GM12891 (cell line): ENCODE measurements around the gene CST8.
"Not testable (repeated sequence)": the region's sequence is repeated elsewhere in the genome, so short reads cannot be mapped to it uniquely, and the experiment has no call there.

Experiments
- DNase-seq: peaks from one replicate; pipeline ENCODE4 v3.0.0; 2011; ENCODE audit warnings: low spot score; ENCODE audit not compliant: insufficient read length
- FAIRE-seq: peaks from 2 replicates; lab custom pipeline; 2011; peaks lifted over from hg19 to GRCh38; lab: Jason Lieb, UNC
- PAX5 ChIP-seq: IDR thresholded peaks from 2 replicates; pipeline ENCODE4 v1.6.1; 2011; ENCODE audit warnings: low read length, moderate library complexity, mild to moderate bottlenecking; ENCODE audit not compliant: insufficient read depth, severe bottlenecking
- POLR2A ChIP-seq: IDR thresholded peaks from 2 replicates; pipeline ENCODE4 v1.6.1; 2011; ENCODE audit warnings: low read depth, low read length, control low read depth
- POLR2AphosphoS5 ChIP-seq: IDR thresholded peaks from 2 replicates; pipeline ENCODE4 v1.6.1; 2011; ENCODE audit warnings: low read depth, low read length, control low read depth
- POU2F2 ChIP-seq: IDR thresholded peaks from 2 replicates; pipeline ENCODE4 v1.6.1; 2011; ENCODE audit warnings: low read depth, mild to moderate bottlenecking, control low read depth, low read length, moderate library complexity
- SPI1 ChIP-seq: IDR thresholded peaks from 2 replicates; pipeline ENCODE4 v1.6.1; 2011; ENCODE audit warnings: low read depth, low read length, control low read depth
- TAF1 ChIP-seq: IDR thresholded peaks from 2 replicates; pipeline ENCODE4 v1.6.1; 2011; ENCODE audit warnings: low read depth, low read length, control low read depth

The CST8 gene

DNA sequence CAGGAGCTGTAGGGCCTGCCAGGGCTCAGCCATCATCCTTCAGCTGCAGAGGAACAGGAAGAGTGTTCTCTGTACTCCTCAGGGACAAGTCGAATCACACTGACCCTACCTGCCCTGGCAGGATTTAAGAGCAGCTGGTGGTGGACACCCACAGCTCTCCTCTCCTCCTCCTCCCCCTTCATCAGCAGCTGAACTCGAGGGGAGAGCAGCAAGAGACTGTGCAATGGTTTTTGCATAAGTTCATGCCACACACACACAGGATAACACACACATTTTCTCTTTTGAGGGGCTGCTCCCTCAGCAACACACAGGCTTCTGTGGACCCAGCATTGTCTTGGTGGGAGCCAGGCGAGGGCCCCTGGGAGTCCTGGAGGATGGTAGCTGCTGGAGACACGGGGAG, 38.1 kb upstream of the CST8 start, which contains the start of gene CST11:
CST11 (minus strand) TSS at position 101 of the 400 bp plus-strand sequence; CDS start at position 36, 65 bp downstream.
- DNase-seq (no peak), FAIRE-seq (no peak)
- TF ChIP-seq SPI1 (no peak), POLR2AphosphoS5 (no peak), POU2F2 (no peak), PAX5 (no peak), POLR2A (no peak), TAF1 (no peak)

DNA sequence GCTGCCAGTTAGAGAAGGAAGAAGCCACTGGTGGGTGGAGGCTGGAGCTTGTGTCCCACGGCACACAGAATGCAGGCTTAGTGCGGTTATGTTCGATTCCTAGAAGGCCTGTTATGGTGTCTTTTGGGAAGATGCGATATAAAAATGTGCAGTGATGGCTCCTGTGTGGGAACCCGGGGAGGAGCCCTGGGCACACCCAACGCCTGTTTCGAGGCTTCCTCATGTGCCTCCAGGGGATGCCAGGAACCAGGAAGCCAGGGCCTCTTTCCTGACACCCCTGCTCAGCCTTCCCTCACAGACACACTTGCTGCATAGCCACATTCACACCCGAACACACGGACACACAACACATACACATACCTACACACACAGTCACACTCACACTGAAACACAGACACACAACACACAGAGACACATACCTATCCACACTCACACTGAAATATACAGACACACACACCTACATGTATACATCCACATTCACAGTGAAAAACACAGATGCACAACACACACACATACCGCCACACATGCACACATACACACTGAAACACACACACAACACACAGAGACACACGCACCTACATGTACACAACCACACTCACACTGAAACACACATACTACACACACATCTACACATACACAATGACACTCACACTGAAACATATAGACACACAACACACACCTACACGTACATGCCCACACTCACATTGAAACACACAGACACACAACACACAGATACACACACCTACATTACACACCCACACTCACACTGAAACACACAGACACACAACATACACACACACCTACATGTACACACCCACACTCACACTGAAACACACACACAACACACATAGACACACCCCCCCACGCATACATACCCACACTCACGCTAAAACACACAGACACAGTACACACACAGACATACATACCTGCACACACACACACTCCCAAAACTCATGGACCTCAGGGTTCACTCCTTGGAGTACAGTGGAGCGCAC, 37.1 kb upstream of the CST8 start:
- peak; percentile 63 for FAIRE-seq
- DNase-seq, result no peak
- no peak for TF ChIP-seq TAF1
- TF ChIP-seq PAX5, result no peak
- no peak for TF ChIP-seq POLR2A
- TF ChIP-seq POLR2AphosphoS5, result no peak
- no peak for TF ChIP-seq POU2F2
- no peak for TF ChIP-seq SPI1

DNA sequence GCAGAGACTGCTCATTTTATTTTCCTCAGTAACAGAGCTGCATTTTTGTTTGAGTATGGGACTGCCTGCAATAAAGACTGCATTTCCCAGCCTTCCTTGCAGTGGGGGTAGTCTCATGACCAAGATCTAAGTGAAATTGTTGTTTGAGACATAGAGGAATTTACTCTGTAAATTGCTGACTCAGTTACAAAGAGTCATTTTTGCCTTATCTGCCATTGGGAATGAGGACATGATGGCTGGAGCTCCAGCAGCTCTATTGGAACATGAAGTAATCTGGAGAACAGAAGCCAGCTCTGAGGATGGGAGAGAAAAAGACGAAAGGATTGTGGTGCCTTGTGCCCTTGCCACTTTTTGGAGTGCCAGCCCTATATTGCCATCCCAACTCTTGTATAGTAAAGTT, 36.1 kb upstream of the CST8 start:
- FAIRE-seq, result no peak
- TF ChIP-seq TAF1 (no peak), POLR2AphosphoS5 (no peak)

DNA sequence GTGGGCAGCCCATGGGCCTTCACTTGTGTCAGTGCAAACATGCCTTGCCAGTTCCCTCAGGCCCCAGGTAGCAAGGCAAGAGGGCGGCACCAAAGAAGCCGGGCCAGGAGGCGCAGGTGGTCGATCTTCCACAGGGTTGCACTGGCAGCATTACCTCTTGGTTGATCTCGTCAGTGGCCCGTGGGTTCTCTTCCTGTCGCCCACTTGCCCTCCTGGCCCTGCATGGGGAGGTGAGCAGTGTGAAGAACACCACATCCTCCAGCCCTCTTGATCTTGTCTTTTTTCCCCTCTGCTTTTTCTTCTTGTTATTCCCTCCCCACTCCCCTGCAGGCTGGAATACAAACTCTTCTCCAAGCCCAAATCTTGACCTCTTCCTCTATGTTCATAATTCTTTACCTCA, 35.3 kb upstream of the CST8 start:
- DNase-seq (no peak), FAIRE-seq (no peak)
- TF ChIP-seq TAF1, result no peak
- no peak for TF ChIP-seq POLR2AphosphoS5
- no peak for TF ChIP-seq POLR2A
- TF ChIP-seq PAX5, result no peak
- TF ChIP-seq SPI1, result no peak
- TF ChIP-seq POU2F2, result no peak

More for the DNA sequence above, 36.1 kb upstream of the CST8 start:
- DNase-seq, result no peak

DNA sequence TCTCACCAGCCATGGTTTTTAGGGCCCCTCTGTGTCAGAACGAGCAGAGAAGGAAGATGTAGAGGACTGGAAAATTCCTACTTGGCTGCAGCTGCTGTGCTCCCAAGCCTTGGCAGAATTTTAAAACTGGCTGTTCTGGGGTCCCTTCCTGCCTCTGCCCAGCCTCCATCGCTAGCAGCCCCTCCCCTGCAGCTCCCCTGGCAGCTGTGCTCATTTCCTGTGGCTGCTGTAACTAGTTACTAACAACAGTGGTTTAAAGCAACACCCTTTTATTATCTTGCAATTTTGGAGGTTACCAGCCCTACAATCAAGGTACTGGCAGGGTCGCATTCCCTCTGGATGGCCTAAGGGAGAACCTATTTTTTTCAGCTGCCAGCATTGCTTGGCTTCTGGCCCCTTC, 34.5 kb upstream of the CST8 start:
- DNase-seq (no peak), FAIRE-seq (no peak)
- no peak for TF ChIP-seq POU2F2
- no peak for TF ChIP-seq SPI1
- TF ChIP-seq TAF1, result no peak
- TF ChIP-seq POLR2A, result no peak
- TF ChIP-seq PAX5, result no peak
- no peak for TF ChIP-seq POLR2AphosphoS5

DNA sequence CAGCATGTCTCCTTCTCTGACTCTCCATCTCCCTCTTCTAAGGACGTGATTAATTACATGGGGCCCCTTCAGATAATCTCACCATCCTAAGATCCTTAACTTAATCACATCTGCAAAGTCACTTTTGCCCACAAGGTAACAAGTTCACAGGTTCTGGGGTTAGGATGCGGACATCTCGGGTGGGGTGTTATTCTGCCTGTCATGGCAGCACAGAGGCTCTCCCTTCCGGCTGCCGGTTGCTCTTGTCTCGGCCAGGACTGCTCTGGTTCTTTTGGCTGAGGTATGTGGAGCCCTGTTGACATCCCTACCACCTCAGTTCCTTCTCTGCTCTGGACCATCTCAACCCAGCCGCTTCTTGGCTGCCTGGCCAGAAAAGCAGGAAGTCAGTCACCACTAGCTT, 34.0 kb upstream of the CST8 start:
- no peak for FAIRE-seq
- no peak for DNase-seq
- no peak for TF ChIP-seq POU2F2
- no peak for TF ChIP-seq SPI1
- no peak for TF ChIP-seq TAF1
- no peak for TF ChIP-seq POLR2AphosphoS5
- TF ChIP-seq POLR2A, result no peak
- TF ChIP-seq PAX5, result no peak

DNA sequence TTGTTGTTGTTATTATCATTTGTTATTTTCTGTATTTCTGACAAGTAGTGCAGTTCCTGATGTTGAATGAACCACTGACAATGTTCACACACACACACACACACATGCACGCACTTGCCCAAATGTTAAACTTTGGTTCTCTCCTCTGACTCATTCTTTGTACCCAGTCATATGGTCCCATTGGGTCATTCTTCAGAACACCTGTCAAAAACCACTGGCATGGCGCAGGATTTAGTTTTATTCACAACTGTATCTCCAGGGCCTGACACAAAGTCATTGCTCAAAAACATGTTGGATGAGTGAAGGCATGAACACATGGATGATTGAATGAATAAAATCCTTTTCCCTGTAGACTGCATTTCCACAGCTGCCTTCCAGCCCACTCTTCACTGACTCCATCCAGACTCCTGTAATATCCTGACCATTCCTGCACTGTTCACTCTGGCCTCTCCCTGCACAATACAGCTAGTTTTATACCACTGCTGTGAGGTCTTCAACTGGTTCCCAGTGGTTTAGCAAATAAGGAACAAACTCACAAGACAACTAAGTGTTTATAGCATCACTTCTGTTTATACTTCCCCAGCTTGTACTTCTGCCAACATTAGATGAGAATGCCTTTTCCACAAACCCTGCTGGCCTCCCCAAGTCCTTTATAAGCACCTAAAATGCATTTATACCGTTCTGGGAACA, 31.3 kb upstream of the CST8 start:
- FAIRE-seq (no peak), DNase-seq (no peak)
- TF ChIP-seq POLR2A, result no peak
- TF ChIP-seq TAF1, result no peak
- no peak for TF ChIP-seq PAX5
- no peak for TF ChIP-seq POU2F2
- no peak for TF ChIP-seq SPI1
- no peak for TF ChIP-seq POLR2AphosphoS5

DNA sequence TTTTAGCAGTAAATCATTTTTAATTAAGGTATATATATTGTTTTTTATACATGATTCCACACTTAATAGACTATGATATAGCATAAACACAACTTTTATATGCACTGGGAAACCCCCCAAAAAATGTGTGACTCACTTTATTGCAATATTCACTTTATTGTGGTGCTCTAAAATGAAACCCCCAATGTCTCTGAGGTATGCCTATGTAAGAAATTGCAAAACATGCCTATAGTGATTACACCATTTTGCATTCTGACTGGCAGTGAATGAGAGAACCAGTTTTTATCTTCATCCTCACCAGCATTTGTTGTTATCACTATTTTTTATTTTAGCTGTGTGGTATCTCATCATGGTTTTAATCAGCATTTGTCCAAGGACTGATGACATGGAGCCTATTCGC, 29.7 kb upstream of the CST8 start:
- FAIRE-seq (no peak), DNase-seq (no peak)
- TF ChIP-seq TAF1 (no peak), POU2F2 (no peak), POLR2AphosphoS5 (no peak), POLR2A (no peak), PAX5 (no peak), SPI1 (no peak)

DNA sequence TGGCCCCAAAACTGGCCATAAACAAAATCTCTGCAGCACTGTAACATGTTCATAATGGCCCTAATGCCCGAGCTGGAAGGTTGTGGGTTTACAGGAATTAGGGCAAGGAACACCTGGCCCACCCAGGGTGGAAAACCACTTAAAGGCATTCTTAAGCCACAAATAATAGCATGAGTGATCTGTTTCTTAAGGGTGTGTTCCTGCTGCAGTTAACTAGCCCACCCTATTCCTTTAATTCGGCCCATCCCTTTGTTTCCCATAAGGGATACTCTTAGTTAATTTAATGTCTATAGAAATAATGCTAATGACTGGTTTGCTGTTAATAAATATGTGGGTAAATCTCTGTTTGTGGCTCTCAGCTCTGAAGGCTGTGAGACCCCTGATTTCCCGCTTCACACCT, 24.0 kb upstream of the CST8 start:
- FAIRE-seq, DNase-seq: not testable (repeated sequence)

DNA sequence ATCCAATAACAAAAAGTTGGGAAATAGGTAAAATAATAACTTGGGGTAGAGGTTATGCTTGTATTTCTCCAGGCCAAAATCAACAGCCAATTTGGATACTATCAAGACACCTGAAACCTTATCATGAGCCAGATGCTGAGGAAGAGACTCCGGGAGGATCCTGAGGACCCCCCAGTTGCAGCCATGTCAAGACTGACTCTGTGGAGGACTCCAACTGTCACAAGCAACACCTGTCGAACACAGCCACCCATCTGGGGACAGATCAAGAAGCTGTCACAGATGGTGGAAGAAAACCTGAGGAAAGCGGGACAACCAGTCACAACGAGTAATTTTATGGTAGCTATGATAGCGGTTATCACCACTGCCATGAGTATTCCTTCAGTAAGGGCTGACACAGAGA, 18.6 kb upstream of the CST8 start:
- DNase-seq, FAIRE-seq: not testable (repeated sequence)

DNA sequence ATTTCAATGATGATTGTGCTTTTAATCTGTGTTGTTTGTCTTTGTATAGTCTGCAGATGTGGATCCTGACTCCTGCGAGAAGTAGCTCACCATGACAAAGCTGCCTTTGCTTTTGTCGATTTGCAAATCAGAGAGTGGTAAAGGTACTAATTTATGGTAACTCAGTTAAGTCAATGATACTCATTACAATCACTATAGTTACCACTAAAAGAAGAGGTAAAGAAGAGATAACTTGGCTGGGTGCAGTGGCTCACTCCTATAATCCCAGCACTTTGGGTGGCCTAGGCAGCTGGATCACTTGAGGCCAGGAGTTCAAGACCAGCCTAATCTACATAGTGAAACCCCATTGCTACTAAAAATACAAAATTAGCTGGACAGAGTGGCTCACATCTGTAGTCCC, 17.6 kb upstream of the CST8 start:
- FAIRE-seq, DNase-seq: not testable (repeated sequence)
